ENCODE measurements around the gene DHRS4L2.
"Not testable (repeated sequence)": the region's sequence is repeated elsewhere in the genome, so short reads cannot be mapped to it uniquely, and the experiment has no call there.

DHRS4L2 gene

GRCh38 chr14:24018978-24019377 lies 30.2 kb downstream of the DHRS4L2 start:
- not testable (repeated sequence) for DNase-seq (ENCODE audit: low spot score)

- not testable (repeated sequence) for DNase-seq (ENCODE audit: low spot score)
These were observed 31.2 kb downstream of the DHRS4L2 start for GRCh38 chr14:24019944-24020343.

GRCh38 chr14:24020520-24020919 lies 31.8 kb downstream of the DHRS4L2 start:
- not testable (repeated sequence) for DNase-seq (ENCODE audit: low spot score)

- not testable (repeated sequence) for DNase-seq (ENCODE audit: low spot score)
These were observed 36.2 kb downstream of the DHRS4L2 start for GRCh38 chr14:24024939-24025418.

GRCh38 chr14:24029687-24030086 lies 41.0 kb downstream of the DHRS4L2 start:
- DNase-seq (ENCODE audit: low spot score), result not testable (repeated sequence)

- not testable (repeated sequence) for DNase-seq (ENCODE audit: low spot score)
These were observed 42.6 kb downstream of the DHRS4L2 start for GRCh38 chr14:24031331-24031730.

GRCh38 chr14:24032727-24033418 lies 44.1 kb downstream of the DHRS4L2 start:
- DNase-seq (ENCODE audit: low spot score), result no peak

GRCh38 chr14:24035769-24036168 lies 47.0 kb downstream of the DHRS4L2 start:
- DNase-seq (ENCODE audit: low spot score), result not testable (repeated sequence)

GRCh38 chr14:24036169-24036962 lies 47.6 kb downstream of the DHRS4L2 start:
- peak; percentile 83 for DNase-seq (ENCODE audit: low spot score)

- not testable (repeated sequence) for DNase-seq (ENCODE audit: low spot score)
These were observed 48.4 kb downstream of the DHRS4L2 start for GRCh38 chr14:24036963-24037657.

- no peak for DNase-seq (ENCODE audit: low spot score)
These were observed 48.9 kb downstream of the DHRS4L2 start for GRCh38 chr14:24037658-24038037.

- DNase-seq (ENCODE audit: low spot score), result no peak
These were observed 50.0 kb downstream of the DHRS4L2 start for GRCh38 chr14:24038686-24039085.

GRCh38 chr14:24040692-24041091 lies 52.0 kb downstream of the DHRS4L2 start:
- DNase-seq (ENCODE audit: low spot score), result no peak

- peak; percentile 22 for DNase-seq (ENCODE audit: low spot score)
These were observed 54.0 kb downstream of the DHRS4L2 start for GRCh38 chr14:24042746-24043145.

- DNase-seq (ENCODE audit: low spot score), result not testable (repeated sequence)
These were observed 60.3 kb downstream of the DHRS4L2 start for GRCh38 chr14:24049002-24049401.

GRCh38 chr14:24050753-24051152 lies 62.0 kb downstream of the DHRS4L2 start:
- not testable (repeated sequence) for DNase-seq (ENCODE audit: low spot score)

GRCh38 chr14:24051176-24051788 lies 62.6 kb downstream of the DHRS4L2 start:
- DNase-seq (ENCODE audit: low spot score), result no peak

- DNase-seq (ENCODE audit: low spot score), result peak; percentile 97
These were observed 63.3 kb downstream of the DHRS4L2 start, which contains the start of gene CARMIL3 for GRCh38 chr14:24051789-24052655. Gene CARMIL3, plus strand, starts transcription at chr14:24052009. Its CDS starts 145 bp downstream, at chr14:24052154.

GRCh38 chr14:24052656-24053547 lies 64.2 kb downstream of the DHRS4L2 start:
- DNase-seq (ENCODE audit: low spot score), result no peak
